Body of pancreas (tissue), 4 donors: ENCODE measurements around the gene OR52H1.

Source experiments
- CTCF ChIP-seq, 7 experiments: fragments of 450-650 bp in 4 of 7; fragments of 200-600 bp in 3 of 7; sonication (generic) in 3 of 7; IDR thresholded peaks; one replicate each; pipeline ENCODE4 v1.5.1; 2016 to 2019; ENCODE audit warnings: antibody characterized with exemption in 7 of 7
- POLR2A ChIP-seq, 3 donors: fragments of 450-650 bp; IDR thresholded peaks; one replicate each; pipeline ENCODE4 v1.6.1; 2016; ENCODE audit warnings: antibody characterized with exemption in 3 of 3, mild to moderate bottlenecking in 2 of 3

GRCh38 chr11:5547982-5548381, 358 bp downstream of the OR52H1 start:
- TF ChIP-seq CTCF (IDR thresholded peaks at IDR 0.05): no peak
- no peak for TF ChIP-seq POLR2A (IDR thresholded peaks at IDR 0.05)
